Daoy (cell line): ENCODE measurements around the gene ADGRB2. TPM values are rescaled to one million over a fixed set of nuclear protein-coding genes. Genes with fewer than 3 reads are reported as not detected.

ENCODE experiments used
- DNase-seq: peaks from one replicate; pipeline ENCODE4 v3.0.0-alpha.2; 2015; ENCODE audit warnings: low read depth
- total RNA-seq: library from RNA; depleted of rRNA; stranded (reverse); fragments of >200 nt; shearing (Covaris generic); gene quantifications from 2 replicates; pipeline ENCODE4 v1.2.3, GENCODE V29; 2014

The ADGRB2 gene
- total RNA-seq, 1 experiment from 2014 or later: 9.4 TPM

DNA sequence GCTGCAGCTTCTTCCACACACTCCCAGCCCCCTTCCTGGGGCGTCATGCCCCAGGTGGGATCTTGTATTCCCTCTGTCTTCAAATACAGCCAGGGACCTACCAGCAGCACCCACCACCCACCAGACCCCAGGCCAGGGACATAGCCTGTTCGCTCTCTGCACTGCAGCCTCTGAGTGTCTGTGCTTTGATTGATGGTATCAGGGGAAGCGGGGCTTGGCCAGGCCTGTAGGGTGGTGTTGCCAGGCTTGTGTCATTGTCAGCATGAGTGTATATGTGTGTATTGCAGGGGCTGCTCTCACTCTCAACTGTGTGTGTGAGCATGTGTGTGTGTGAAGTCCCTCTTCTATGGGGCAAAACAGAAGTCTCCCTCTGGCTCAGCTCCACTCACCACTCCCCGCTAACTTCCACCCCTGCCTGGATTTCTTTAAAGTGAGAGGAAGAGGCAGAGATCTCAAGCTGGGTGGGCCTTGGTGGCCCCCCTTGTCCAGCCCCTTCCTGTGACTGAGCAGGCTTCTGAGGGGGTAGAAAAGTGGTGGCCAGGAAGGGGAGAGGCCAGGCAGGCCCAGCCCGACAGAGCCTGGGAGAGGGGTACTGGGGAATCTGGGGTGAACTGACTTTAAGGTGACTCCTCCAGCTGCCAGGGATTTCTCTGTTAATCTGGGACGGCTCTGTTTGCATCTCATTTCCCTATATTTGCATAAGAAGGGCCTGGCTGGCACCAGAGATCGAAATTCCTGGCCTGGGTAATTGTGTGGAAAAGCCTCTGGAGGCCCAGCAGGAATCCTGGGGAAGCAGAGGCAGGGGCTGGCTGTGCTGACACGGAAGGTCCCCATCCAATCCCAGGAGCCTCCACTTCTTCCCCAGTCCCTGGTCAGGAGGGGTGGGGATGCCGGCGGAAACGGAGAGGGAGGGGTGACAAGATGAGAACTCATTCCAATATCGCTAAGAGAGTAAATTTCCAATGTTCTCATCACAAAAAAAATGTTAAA lies 18.6 kb upstream of the ADGRB2 start:
- no peak for DNase-seq

- DNase-seq: no peak
These were observed 17.7 kb upstream of the ADGRB2 start for GRCh38 chr1:31781756-31782371.

DNA sequence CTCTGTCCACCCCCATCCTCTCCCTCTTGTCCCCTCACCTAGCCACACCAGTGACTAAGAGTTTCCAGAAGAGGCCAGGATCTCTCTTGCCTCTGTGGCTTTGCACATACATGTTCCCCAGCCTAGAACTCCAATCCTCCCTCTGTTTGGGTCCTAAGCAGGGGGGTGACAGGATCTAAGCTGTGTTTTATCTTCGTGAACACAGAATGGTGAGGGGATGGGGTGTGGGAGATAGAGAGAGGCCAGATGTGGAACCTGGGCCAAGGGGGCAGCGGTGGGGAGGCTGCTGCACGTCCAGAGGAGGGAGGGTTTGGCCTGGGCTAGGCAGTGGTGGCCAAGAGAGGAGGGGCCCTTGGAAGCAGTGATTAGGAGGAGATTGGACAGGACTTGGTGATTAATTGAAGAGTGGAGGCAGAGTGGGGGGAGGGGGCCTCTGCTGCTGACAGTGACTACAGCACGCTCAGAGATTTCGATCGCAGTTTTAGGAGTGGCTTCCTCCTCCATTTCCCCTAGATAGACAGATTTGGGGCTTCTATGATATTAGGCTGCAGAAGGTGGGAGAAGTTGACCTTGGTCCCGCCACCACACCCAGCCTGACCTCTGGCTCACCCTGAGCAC lies 17.1 kb upstream of the ADGRB2 start:
- no peak for DNase-seq

DNA sequence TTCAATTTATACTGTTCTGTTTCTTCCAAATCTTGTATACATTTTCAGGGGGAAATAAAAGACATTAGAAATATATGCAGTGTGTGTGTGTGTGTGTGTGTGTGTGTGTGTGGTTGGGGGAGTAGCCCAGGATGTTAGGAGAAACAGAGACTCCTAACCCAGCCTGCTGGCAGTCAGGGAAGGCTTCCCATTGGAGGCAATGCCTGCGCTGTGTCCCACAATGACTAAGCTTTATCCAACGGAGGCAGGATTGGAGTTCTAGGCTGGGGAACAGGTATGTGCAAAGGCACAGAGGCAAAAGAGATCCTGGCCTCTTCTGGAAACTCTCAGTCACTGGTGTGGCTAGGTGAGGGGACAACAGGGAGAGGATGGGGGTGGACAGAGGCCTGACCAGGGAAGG lies 16.5 kb upstream of the ADGRB2 start:
- no peak for DNase-seq

- no peak for DNase-seq
These were observed 15.5 kb upstream of the ADGRB2 start for GRCh38 chr1:31779687-31780086.

DNA sequence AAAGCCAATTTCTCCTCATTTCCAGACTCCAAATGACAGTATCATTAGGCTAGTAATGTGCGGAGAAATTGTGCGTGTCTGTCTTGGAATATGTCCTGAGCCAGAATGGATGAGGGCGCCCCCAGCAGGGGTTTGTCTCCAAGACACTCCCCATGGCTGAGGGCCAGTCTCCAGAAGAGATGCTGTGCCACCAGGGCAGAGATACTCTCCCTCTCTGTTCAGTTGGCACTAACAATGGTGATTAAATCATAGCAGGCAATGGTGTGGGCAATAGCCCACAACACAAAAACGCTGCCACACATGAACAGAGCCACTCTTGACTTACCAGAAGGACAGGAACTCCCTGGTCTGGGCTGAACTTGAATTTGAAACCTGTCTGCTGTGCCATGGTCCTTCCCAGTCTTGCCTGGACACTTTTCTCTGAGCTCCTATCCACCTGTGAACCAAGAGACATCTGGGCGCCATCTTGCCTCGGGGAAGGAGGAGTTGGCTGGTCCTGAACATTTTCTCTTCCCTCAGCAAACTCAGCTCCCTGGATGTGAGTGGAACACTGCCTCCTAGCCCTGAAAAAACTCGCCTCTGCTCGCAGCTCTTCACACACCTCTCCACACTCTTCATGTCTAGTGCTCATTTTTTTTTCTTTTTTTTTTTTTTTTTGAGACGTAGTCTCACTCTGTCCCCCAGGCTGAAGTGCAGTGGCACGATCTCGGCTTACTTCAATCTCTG lies 14.8 kb upstream of the ADGRB2 start:
- no peak for DNase-seq

DNA sequence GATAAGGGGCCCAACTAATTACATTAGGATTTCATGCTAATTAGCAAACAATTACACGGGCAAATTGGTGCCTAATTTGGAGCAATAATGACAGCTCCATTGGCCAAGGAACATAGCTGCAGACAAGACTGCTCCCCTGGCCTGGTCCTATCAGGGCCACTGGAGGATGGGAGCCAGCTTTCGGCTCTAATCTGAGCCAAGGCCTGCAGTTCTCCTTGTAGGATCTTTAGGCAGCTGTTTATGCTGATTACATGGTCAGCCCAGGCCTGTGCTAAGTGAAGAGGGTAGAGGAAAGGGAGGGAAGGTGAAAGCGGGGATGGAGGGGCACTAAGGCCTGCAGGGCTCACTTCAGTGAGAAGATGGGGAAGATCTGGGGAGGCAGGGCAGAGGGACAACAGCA lies 12.4 kb upstream of the ADGRB2 start:
- no peak for DNase-seq

DNA sequence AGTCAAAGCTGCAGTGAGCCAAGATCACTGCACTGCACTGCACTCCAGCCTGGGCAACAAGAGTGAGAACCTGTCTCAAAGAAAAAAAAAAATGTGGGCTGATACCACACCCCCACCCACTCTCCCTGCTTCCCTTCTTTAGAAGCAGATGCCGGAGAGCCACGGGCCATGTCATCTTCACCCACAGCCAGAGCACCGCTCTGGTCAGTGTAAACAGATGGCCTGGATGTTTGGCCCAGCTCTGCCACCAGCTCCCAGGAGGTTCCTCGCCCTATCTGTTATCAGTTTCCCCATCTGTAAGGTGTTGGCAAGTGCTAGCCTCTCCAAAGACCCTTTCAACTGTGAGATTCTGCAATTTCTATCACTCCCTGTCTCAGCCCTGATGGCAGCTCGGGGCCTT lies 11.9 kb upstream of the ADGRB2 start:
- DNase-seq: no peak

GRCh38 chr1:31775210-31775999 lies 11.3 kb upstream of the ADGRB2 start:
- DNase-seq: no peak

- DNase-seq: no peak
These were observed 10.4 kb upstream of the ADGRB2 start for GRCh38 chr1:31774495-31774894.

GRCh38 chr1:31773861-31774260 lies 9.7 kb upstream of the ADGRB2 start:
- DNase-seq: no peak

- no peak for DNase-seq
These were observed 8.6 kb upstream of the ADGRB2 start for GRCh38 chr1:31772669-31773248.

- no peak for DNase-seq
These were observed 7.9 kb upstream of the ADGRB2 start for GRCh38 chr1:31771891-31772668.

- DNase-seq: no peak
These were observed 5.7 kb upstream of the ADGRB2 start for GRCh38 chr1:31769720-31770390.

DNA sequence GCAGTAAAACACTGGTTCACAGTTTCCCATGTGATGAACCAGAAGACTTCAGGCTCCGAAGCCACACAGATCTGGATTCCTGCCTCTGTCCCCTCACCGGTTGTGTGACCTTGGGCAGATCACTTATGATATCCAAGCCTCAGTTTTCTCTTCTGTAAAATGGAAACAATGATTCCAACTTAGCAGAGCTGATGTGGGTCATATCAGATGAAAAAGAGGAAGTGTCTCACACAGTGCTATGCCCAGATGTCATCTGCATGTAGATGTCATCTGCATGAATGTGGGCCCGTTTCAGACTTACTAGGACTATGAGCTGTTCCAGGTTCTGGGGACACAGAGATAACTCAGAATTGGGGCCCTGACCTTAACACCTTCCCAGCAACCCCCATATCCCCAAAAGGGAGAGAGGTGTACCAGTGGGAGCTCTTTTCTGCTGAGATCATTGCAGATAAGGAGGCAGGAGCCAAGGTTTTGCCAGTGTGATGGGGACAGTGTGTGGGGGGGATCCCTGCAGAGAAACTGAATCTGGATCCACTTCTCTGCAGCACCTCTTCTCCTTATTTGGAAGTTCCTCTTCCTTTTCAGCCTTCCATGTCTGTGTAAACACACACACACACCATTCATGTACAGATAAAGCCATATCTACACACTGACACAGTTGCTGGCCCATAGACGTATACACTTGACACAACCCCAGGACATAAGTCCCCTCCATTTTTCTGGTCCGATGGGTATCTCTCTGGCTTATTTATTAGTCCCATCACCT lies 5.0 kb upstream of the ADGRB2 start:
- no peak for DNase-seq

GRCh38 chr1:31768407-31768907 lies 4.3 kb upstream of the ADGRB2 start:
- DNase-seq: no peak

DNA sequence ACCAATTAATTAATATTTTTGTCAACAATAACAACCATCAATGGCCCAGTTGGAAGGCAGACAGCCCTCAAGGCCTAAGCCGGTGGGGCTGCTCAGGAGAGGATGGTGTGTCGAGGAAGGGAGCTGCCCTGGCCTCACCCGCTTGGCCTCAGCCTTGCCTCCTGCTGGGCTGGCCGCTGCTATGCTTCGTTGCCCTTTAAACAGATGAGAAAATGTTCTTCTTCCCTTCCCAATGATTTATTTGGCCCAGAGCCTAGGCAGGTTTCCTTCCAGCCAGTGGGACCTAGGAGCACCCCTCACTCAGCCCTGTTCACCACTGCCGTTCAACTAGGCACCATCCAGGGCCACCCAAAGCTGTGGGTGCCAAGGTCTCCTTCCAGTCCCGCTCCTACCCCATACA lies 3.1 kb upstream of the ADGRB2 start:
- no peak for DNase-seq

- no peak for DNase-seq
These were observed 1.4 kb upstream of the ADGRB2 start for GRCh38 chr1:31765516-31765915.
